ENCODE data around the gene RBM39. TPM values are rescaled to one million over a fixed set of nuclear protein-coding genes. Genes with fewer than 3 reads are reported as not detected.

The RBM39 gene
- total and polyA plus RNA-seq, 2 of the 13 experiments (the other 11 are each of a cell fraction or from before 2014, with no cell fraction given): 788 to 920 TPM

GRCh38 chr20:35704514-35705261 is 37.4 kb downstream of the RBM39 start (continued):
- TF ChIP-seq ZSCAN5A (CRISPR knock-in tag; IDR thresholded peaks at IDR 0.05; ENCODE audit: borderline replicate concordance) (no peak), NR2F1 (CRISPR knock-in tag; IDR thresholded peaks at IDR 0.05) (0 out of 4 replicates have a peak, but pooled peaks of 1 of the 2 experiments have one; percentile 17), RELA (CRISPR knock-in tag; IDR thresholded peaks at IDR 0.05) (no peak), ZNF124 (CRISPR knock-in tag; IDR thresholded peaks at IDR 0.05) (no peak), ZNF160 (CRISPR knock-in tag; IDR thresholded peaks at IDR 0.05) (no peak), ZNF788 (CRISPR knock-in tag; IDR thresholded peaks at IDR 0.05; ENCODE audit: borderline replicate concordance) (no peak), HBP1 (CRISPR knock-in tag; IDR thresholded peaks at IDR 0.05; ENCODE audit: low read depth) (no peak), ZFP36 (IDR thresholded peaks at IDR 0.05; ENCODE audit: borderline replicate concordance, low read depth, low read length, partially characterized antibody) (no peak), GZF1 (CRISPR knock-in tag; IDR thresholded peaks at IDR 0.05) (no peak), NBN (conservative IDR thresholded peaks at IDR 0.05) (no peak), FOXJ3 (CRISPR knock-in tag; IDR thresholded peaks at IDR 0.05; ENCODE audit: borderline replicate concordance) (no peak), MXD4 (CRISPR knock-in tag; IDR thresholded peaks at IDR 0.05) (no peak), ZFP1 (CRISPR knock-in tag; IDR thresholded peaks at IDR 0.05) (no peak)
